MV-4-11 (cell line): ENCODE data around the gene FBXO31.

ENCODE experiments used
- DNase-seq: peaks from one replicate; lab custom pipeline; 2025; lab: John Stamatoyannopoulos, UW

Gene FBXO31

GRCh38 chr16:87278191-87279093 is 105.1 kb downstream of the FBXO31 start:
- peak; percentile 55 for DNase-seq
